ENCODE data around the gene HRH1. TPM values are rescaled to one million over a fixed set of nuclear protein-coding genes. Genes with fewer than 3 reads are reported as not detected.

HRH1 gene
- total and polyA plus RNA-seq, 2 of the 13 experiments (the other 11 are each of a cell fraction or from before 2014, with no cell fraction given), result not detected

GRCh38 chr3:11250902-11251806 is 96.9 kb downstream of the HRH1 start:
- Histone ChIP-seq H3K9me3 (ENCODE audit: low read length) (no peaks in the 10 kb centered on the region), H3K4me1 (ENCODE audit: insufficient read depth, low read length) (no peaks in the 10 kb centered on the region), H3K4me2 (ENCODE audit: low read depth, low read length) (no peak overlapping the region), H3K9ac (ENCODE audit: insufficient read depth, low read depth, low read length) (no peak overlapping the region), H3K36me3 (replicated peaks in 1 of 2; ENCODE audit: control insufficient read depth in 1 of 2, insufficient read depth in 2 of 2, low read length in 2 of 2) (no peaks in the 10 kb centered on the region), H3K27me3 (ENCODE audit: control insufficient read depth in 1 of 2, insufficient read depth in 2 of 2, low read length in 2 of 2) (peaks cover 0 to 52% of the 10 kb centered on the region in 2 experiments), H3K79me2 (ENCODE audit: insufficient read depth, low read length) (no peaks in the 10 kb centered on the region), H3K27ac (ENCODE audit: extremely low read length, insufficient read depth, low read length) (no peak overlapping the region), H2AFZ (ENCODE audit: low read length) (no peak overlapping the region), H3K4me3 (replicated peaks in 1 of 3; ENCODE audit: insufficient read depth in 1 of 3, low read depth in 2 of 3, low read length in 3 of 3) (no peak overlapping the region), H4K20me1 (ENCODE audit: insufficient read depth, low read length) (no peaks in the 10 kb centered on the region)
- in situ Hi-C loops (cut with HindIII; ENCODE audit: extremely low pct_ligation_motif_present, low pct_unique_long_range_greater_than_20kb), result no loop called here
- ATAC-seq, result no peak
- CTCF ChIA-PET (ENCODE audit: low intra/inter-chr PET ratio, low total read pairs), result no interaction called here
- no TSS peak for BruUV-seq (replicated peaks)
- POLR2A ChIA-PET, result no interaction called here
- WGBS (ENCODE audit: low lambda C conversion rate), result 23% methylated on average over 10 of the region's 10 CpGs
- no peak for DNase-seq (ENCODE audit: low spot score)
- intact Hi-C loops (cut with micrococcal nuclease; ENCODE audit: unreplicated experiment), result no loop called here
- FAIRE-seq, result no peak
- TF ChIP-seq ZNF629 (CRISPR knock-in tag; conservative IDR thresholded peaks at IDR 0.05) (no peak), ZNF274 (CRISPR knock-in tag; IDR thresholded peaks at IDR 0.05) (no peak), SALL1 (CRISPR knock-in tag; IDR thresholded peaks at IDR 0.05) (no peak), ZNF460 (CRISPR knock-in tag; IDR thresholded peaks at IDR 0.05; ENCODE audit: borderline replicate concordance) (no peak), ZNF780A (CRISPR knock-in tag; IDR thresholded peaks at IDR 0.05) (no peak), JARID2 (CRISPR knock-in tag; IDR thresholded peaks at IDR 0.05; ENCODE audit: insufficient replicate concordance) (no peak), MAF1 (CRISPR knock-in tag; IDR thresholded peaks at IDR 0.05; ENCODE audit: borderline replicate concordance) (no peak), EHMT2 (IDR thresholded peaks at IDR 0.05; ENCODE audit: borderline replicate concordance, low read depth, low read length) (no peak), ZNF10 (CRISPR knock-in tag; IDR thresholded peaks at IDR 0.05; ENCODE audit: borderline replicate concordance, low read depth) (no peak), HHEX (CRISPR knock-in tag; IDR thresholded peaks at IDR 0.05) (no peak), HMG20B (CRISPR knock-in tag; conservative IDR thresholded peaks at IDR 0.05) (no peak), HMGA1 (CRISPR knock-in tag; conservative IDR thresholded peaks at IDR 0.05) (no peak), ZUFSP (CRISPR knock-in tag; IDR thresholded peaks at IDR 0.05; ENCODE audit: borderline replicate concordance) (no peak), SAP130 (CRISPR knock-in tag; IDR thresholded peaks at IDR 0.05; ENCODE audit: low read depth) (no peak), ZNF879 (CRISPR knock-in tag; IDR thresholded peaks at IDR 0.05) (no peak)
- TF ChIP-seq, protein P1, sequence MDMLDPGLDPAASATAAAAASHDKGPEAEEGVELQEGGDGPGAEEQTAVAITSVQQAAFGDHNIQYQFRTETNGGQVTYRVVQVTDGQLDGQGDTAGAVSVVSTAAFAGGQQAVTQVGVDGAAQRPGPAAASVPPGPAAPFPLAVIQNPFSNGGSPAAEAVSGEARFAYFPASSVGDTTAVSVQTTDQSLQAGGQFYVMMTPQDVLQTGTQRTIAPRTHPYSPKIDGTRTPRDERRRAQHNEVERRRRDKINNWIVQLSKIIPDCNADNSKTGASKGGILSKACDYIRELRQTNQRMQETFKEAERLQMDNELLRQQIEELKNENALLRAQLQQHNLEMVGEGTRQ (IDR thresholded peaks at IDR 0.05; ENCODE audit: low read depth, low read length), result no peak
- TF ChIP-seq, protein P1 (CRISPR knock-in tag; IDR thresholded peaks at IDR 0.05; ENCODE audit: borderline replicate concordance), result no peak
- TF ChIP-seq, protein P2, sequence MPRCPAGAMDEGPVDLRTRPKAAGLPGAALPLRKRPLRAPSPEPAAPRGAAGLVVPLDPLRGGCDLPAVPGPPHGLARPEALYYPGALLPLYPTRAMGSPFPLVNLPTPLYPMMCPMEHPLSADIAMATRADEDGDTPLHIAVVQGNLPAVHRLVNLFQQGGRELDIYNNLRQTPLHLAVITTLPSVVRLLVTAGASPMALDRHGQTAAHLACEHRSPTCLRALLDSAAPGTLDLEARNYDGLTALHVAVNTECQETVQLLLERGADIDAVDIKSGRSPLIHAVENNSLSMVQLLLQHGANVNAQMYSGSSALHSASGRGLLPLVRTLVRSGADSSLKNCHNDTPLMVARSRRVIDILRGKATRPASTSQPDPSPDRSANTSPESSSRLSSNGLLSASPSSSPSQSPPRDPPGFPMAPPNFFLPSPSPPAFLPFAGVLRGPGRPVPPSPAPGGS (CRISPR knock-in tag; IDR thresholded peaks at IDR 0.05), result no peak
